Lower leg skin (tissue), 4 donors: ENCODE results near the gene EEF1AKMT4. TPM values are rescaled to one million over a fixed set of nuclear protein-coding genes. Genes with fewer than 3 reads are reported as not detected.
A peak's percentile ranks its signal among the peaks of the same experiment; 100 is the strongest.
"Not testable (repeated sequence)": the region's sequence is repeated elsewhere in the genome, so short reads cannot be mapped to it uniquely, and the experiment has no call there.

Source experiments
- DNase-seq, 2 donors: peaks; one replicate each; pipeline ENCODE4 v3.0.0-alpha.2; 2019; ENCODE audit warnings: low spot score in 2 of 2
- H3K4me3 ChIP-seq: fragments of 200-600 bp; sonication (generic); 2 replicates; pipeline ENCODE4 v1.5.1; 2017; ENCODE audit warnings: mild to moderate bottlenecking, low read depth; ENCODE audit not compliant: poor library complexity, severe bottlenecking
- CTCF ChIP-seq, 3 donors: fragments of 450-650 bp; IDR thresholded peaks; one replicate each; pipeline ENCODE4 v1.5.1; 2016; ENCODE audit warnings: antibody characterized with exemption in 3 of 3, mild to moderate bottlenecking in 3 of 3, moderate library complexity in 2 of 3
- POLR2A ChIP-seq, 2 donors: fragments of 450-650 bp; IDR thresholded peaks; one replicate each; pipeline ENCODE4 v1.6.1; 2016 to 2017; ENCODE audit warnings: antibody characterized with exemption in 2 of 2, mild to moderate bottlenecking in 1 of 2, moderate library complexity in 1 of 2
- WGBS, 2 donors: methylation state at CpG; one replicate each; pipeline ENCODE4 v1.1.5; 2018; 5-methylcytosine and 5-hydroxymethylcytosine counted together
- intact Hi-C: fragments of 100-400 bp; cut with DNase I; formaldehyde crosslinking; loops from one replicate; pipeline ENCODE4 v1.15.0; 2023; ENCODE audit warnings: low total_unique reads
- total RNA-seq, 4 donors: library from RNA; depleted of rRNA; stranded (reverse); fragments of >200 nt; gene quantifications; one replicate each; pipeline ENCODE4 v1.1.0, GENCODE V29; 2016

The EEF1AKMT4 gene
- total RNA-seq, 4 donors from 2014 or later = 4.3 to 7.7 (median 6.1) TPM

- no peak for TF ChIP-seq CTCF (IDR thresholded peaks at IDR 0.05)
- no peak for TF ChIP-seq POLR2A (IDR thresholded peaks at IDR 0.05)
- intact Hi-C loops = no loop called here
- H3K4me3 ChIP-seq = no peak overlapping the region
- no peak for DNase-seq
- 1 to 2% methylated on average over 43 to 57 of the region's 91 CpGs for WGBS, 2 donors
Observed at GRCh38 chr3:184259878-184260723, 10.6 kb downstream of the EEF1AKMT4 start.

GRCh38 chr3:184260724-184261269, 11.3 kb downstream of the EEF1AKMT4 start:
- intact Hi-C loops = no loop called here
- peak overlapping the region; percentile 15 for H3K4me3 ChIP-seq
- no peak for DNase-seq
- no peak for TF ChIP-seq CTCF (IDR thresholded peaks at IDR 0.05)
- TF ChIP-seq POLR2A (IDR thresholded peaks at IDR 0.05) = no peak
- 0 to 1% methylated on average over 38 to 41 of the region's 49 CpGs for WGBS, 2 donors

GRCh38 chr3:184261270-184261853, 11.9 kb downstream of the EEF1AKMT4 start, which contains the start of gene CAMK2N2:
TSS of gene CAMK2N2 (minus strand) at chr3:184261553. CDS start at chr3:184261285, 268 bp downstream.
- TF ChIP-seq POLR2A (IDR thresholded peaks at IDR 0.05) (no peak), CTCF (IDR thresholded peaks at IDR 0.05) (no peak)
- intact Hi-C loops = no loop called here
- peak within 1 kb of the TSS; percentile 15 for H3K4me3 ChIP-seq
- no peak for DNase-seq
- WGBS, 2 donors = 2% methylated on average over 18 to 22 of the region's 67 CpGs

GRCh38 chr3:184261854-184262763, 12.6 kb downstream of the EEF1AKMT4 start:
- no peak for DNase-seq
- 1 to 2% methylated on average over 47 to 48 of the region's 66 CpGs for WGBS, 2 donors
- H3K4me3 ChIP-seq = no peak overlapping the region
- intact Hi-C loops = no loop called here
- no peak for TF ChIP-seq POLR2A (IDR thresholded peaks at IDR 0.05)
- no peak for TF ChIP-seq CTCF (IDR thresholded peaks at IDR 0.05)

GRCh38 chr3:184262764-184263179, 13.3 kb downstream of the EEF1AKMT4 start:
- no peak for DNase-seq
- 16 to 17% methylated on average over 15 of the region's 15 CpGs for WGBS, 2 donors
- H3K4me3 ChIP-seq = no peak overlapping the region
- no peak for TF ChIP-seq CTCF (IDR thresholded peaks at IDR 0.05)
- TF ChIP-seq POLR2A (IDR thresholded peaks at IDR 0.05) = no peak
- intact Hi-C loops = no loop called here

GRCh38 chr3:184267249-184267648, 17.8 kb downstream of the EEF1AKMT4 start:
- DNase-seq, H3K4me3 ChIP-seq, intact Hi-C loops: not testable (repeated sequence)
- 91 to 93% methylated on average over 1 of the region's 1 CpG for WGBS, 2 donors
